ENCODE data around the gene EXOSC5.

DNA sequence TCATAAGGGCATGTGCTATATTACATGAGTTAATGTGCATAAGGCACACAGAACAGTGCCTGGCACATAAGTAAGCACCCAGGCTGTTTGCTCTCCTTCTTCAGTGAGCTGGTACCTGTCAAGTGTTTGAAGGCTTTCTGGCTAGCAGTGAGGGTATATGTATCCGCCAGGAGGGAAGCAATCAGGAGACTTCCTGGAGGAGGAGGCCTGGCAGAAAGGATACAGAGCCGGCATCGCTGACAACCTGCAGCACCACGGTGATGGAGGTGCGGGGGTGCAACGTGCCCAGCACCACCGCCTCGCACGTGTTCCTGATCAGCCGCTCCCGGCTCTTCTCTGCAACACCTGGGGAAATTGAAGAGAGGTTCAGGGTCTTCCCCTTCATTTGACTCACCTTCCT is 5.5 kb downstream of the EXOSC5 start:
- TF ChIP-seq, protein P1, sequence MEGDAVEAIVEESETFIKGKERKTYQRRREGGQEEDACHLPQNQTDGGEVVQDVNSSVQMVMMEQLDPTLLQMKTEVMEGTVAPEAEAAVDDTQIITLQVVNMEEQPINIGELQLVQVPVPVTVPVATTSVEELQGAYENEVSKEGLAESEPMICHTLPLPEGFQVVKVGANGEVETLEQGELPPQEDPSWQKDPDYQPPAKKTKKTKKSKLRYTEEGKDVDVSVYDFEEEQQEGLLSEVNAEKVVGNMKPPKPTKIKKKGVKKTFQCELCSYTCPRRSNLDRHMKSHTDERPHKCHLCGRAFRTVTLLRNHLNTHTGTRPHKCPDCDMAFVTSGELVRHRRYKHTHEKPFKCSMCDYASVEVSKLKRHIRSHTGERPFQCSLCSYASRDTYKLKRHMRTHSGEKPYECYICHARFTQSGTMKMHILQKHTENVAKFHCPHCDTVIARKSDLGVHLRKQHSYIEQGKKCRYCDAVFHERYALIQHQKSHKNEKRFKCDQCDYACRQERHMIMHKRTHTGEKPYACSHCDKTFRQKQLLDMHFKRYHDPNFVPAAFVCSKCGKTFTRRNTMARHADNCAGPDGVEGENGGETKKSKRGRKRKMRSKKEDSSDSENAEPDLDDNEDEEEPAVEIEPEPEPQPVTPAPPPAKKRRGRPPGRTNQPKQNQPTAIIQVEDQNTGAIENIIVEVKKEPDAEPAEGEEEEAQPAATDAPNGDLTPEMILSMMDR (IDR thresholded peaks at IDR 0.05; ENCODE audit: low read depth, low read length), result no peak
- no peak for TF ChIP-seq MYC (IDR thresholded peaks at IDR 0.05; ENCODE audit: low read depth, low read length)
- TF ChIP-seq, protein P2, sequence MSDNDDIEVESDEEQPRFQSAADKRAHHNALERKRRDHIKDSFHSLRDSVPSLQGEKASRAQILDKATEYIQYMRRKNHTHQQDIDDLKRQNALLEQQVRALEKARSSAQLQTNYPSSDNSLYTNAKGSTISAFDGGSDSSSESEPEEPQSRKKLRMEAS (IDR thresholded peaks at IDR 0.05; ENCODE audit: low read depth, low read length), result no peak
